Omental fat pad (tissue), 4 donors: ENCODE data around the gene PIP5K1B. TPM values are rescaled to one million over a fixed set of nuclear protein-coding genes. Genes with fewer than 3 reads are reported as not detected.

ENCODE experiments used
- ATAC-seq: fragments of 150-250 bp; one replicate; pipeline ENCODE4 v1.9.1; 2016; ENCODE audit warnings: mild to moderate bottlenecking, moderate library complexity; ENCODE audit not compliant: low FRiP score
- DNase-seq: peaks from one replicate; pipeline ENCODE4 v3.0.0-alpha.2; 2019; ENCODE audit warnings: low spot score
- CTCF ChIP-seq, 3 donors: fragments of 450-650 bp; IDR thresholded peaks; one replicate each; pipeline ENCODE4 v1.5.1; 2016 to 2017; ENCODE audit warnings: antibody characterized with exemption in 3 of 3, mild to moderate bottlenecking in 3 of 3, moderate library complexity in 2 of 3
- total RNA-seq, 4 donors: library from RNA; depleted of rRNA; stranded (reverse); fragments of >200 nt; gene quantifications; one replicate each; pipeline ENCODE4 v1.1.0, GENCODE V29; 2016

The PIP5K1B gene
- total RNA-seq, 4 donors from 2014 or later: 1.9 to 14.3 (median 3.2) TPM

DNA sequence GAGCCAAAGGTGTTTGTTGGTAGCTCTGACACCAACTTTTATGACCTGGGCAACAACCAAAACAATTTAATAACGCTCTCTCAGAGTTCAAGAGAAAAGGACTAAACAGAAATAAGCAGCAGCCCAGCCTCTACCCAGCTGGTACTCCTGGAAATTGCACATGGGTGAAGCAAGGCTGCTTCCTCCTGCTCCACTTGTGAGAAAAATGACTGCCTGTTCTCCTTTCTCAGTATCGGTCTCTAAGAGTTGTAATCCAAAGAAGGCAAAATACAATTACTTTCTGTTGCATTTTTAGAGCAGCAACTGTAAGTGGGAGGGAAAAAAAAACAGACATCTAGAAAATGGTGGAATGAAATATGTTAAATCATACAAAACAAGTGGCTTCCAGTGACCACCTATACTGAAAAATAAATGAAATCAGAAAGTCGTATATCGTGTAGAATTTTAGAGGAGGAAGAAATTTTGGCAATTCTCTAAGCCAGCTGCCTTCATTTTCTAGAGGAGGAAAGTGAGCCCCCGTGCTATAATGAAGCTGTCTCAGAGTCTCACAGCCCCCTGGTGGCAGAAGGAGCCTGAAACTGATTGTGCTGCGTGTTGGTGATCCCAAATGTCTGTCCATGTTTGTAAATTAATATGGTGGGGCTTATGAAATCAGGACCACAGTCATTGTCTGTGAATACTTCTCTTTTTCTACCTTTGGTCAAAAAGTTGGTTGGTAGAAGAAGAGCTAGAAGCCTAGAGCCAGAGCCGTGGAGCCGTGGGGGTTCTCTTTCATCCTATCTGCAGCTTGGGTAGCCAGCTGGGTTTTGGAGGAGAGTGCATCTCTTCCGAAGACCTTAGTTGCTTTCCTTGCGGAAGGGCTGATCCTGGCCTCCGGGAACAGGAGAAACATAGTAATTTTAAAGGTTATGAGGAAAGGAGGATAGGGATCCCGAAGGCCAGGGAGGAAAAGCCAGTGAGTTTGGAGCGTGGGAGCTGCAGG lies 139.9 kb downstream of the PIP5K1B start:
- peak; percentile 44 for DNase-seq
- ATAC-seq: no peak
- TF ChIP-seq CTCF (IDR thresholded peaks at IDR 0.05): no peak

DNA sequence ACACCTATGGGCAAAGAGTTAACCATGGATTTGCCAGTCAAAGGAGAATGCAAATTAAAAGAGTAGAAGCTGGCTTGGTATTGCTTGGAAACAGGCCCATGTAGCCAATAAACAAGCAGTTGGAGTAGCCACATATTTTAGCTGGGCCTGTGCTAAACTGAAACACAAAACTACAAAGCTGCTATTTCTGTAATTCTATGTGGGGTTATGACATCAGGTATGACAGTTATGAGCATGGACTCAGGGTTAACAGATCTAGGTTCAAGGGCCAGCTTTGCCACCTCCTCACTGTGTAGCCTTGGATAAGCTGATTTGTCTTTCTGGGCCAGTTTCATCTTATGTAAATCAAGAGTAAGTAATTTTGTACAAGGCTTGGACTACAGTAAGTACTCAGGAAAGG lies 142.7 kb downstream of the PIP5K1B start:
- ATAC-seq (no peak), DNase-seq (no peak)
- TF ChIP-seq CTCF (IDR thresholded peaks at IDR 0.05): no peak

- DNase-seq (no peak), ATAC-seq (no peak)
- TF ChIP-seq CTCF (IDR thresholded peaks at IDR 0.05): no peak
These were observed 146.6 kb downstream of the PIP5K1B start for GRCh38 chr9:68851657-68852056.

DNA sequence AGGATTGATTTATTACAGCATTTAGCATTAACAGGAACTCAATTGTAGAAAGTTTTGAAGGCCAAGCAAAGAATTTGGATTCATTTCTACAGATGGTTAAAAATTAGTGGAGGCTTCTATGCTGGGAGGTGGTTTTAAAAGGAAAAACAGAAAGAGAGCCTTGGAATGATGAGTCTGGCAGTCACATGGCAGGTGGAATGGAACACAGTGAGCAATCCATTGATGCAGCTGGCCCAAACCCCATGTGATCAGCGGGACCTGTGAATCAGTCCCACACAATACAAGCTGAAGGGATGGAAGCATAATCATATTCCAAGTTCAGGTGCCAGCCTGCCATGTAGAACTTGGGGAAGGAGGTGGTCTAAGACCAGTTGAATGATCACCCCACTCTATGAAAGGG lies 147.9 kb downstream of the PIP5K1B start:
- TF ChIP-seq CTCF (IDR thresholded peaks at IDR 0.05): no peak
- ATAC-seq: no peak
- no peak for DNase-seq

DNA sequence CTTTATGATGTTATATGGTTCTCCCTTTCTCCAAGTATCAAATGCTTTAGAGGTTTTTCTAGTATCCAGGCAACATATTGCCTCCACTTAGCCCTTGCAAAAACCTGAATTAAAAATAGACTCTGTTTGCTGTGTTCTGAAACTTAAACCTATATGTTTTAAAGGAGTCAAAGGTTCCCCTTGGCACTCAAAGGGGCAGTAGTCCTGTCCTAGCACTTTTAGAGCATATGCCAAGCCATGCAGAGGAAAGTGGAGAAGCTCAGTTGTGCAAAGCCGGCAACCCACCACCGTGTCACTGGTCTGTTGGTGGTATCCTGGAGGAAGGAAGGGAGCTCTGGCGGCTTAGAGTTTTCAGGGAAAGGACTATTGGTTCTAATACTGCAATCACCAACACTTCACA lies 154.3 kb downstream of the PIP5K1B start:
- no peak for DNase-seq
- ATAC-seq: no peak

GRCh38 chr9:68860419-68860818 lies 155.4 kb downstream of the PIP5K1B start:
- no peak for DNase-seq
- no peak for TF ChIP-seq CTCF (IDR thresholded peaks at IDR 0.05)
- ATAC-seq: no peak

More for the DNA sequence above, 154.3 kb downstream of the PIP5K1B start:
- no peak for TF ChIP-seq CTCF (IDR thresholded peaks at IDR 0.05)

DNA sequence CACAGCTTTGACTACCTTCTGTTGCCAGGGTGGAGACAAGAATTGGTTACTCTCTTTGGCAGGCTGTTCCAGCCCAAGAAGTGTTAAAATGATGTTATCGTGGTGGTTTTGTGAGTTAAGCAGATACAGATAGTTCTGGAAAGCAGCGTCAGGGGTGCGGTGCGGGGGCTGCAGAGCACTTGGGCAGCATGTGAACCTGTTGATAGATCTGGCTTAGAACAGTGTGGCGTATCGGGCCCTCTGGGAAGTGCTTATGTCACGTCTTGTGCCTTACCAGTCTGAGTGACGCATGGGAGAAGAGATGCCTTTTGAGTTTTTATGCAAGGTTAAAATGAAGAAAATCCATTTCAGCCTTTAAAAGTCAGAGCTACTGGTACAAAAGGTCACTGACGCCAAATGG lies 156.4 kb downstream of the PIP5K1B start:
- DNase-seq (no peak), ATAC-seq (no peak)
- TF ChIP-seq CTCF (IDR thresholded peaks at IDR 0.05): no peak
